ENCODE results near the gene SHROOM1.

The SHROOM1 gene

DNA sequence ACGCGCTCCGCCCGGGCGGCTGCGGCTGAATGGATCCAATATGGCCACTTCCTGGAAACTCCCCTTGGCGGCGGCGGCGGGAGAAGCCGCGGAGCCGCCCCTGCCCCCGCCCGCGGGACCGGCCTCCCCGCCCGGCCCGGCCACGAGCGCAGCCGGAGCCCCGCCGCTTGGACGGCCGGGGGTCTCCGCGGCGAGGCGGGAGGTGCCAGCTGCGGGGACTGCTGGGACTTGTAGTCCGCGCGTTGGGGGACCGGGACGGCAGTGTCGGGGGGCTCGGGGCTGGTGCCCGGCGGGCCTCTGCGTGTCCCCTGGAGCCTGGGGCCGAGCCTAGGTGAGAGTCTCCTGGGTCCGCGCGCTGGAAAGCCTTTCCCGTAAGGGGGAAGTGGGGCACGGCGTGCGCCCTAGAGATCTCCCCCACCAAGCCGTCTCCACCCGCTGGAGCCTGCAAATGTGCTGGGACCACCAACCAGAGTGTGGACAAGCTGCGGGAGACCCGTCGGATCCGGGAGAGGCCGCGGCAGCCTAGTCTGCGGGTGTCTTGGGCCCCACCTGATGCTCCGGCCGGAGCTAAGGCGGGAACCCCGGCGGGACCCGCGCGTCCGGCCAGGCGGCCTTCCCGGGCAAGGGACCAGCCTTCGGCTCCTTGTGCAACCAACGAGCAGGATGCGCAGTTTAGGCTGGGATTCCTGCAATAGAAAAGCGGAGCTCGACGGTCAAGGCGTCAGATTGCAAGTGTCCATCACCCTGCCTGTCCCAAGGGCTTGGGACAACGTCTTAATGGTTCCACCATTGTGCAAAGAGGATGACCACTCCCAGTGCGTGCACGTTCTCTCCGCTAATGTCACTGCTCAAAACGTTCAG lies 53.0 kb downstream of the SHROOM1 start, which contains the start of gene SEPTIN8:
SEPTIN8 (minus strand) TSS at position 31 of the 861 bp plus-strand sequence. CDS start 102 bp downstream, outside the sequence.
- DNase-seq (ENCODE audit: low spot score): peak; percentile 40

DNA sequence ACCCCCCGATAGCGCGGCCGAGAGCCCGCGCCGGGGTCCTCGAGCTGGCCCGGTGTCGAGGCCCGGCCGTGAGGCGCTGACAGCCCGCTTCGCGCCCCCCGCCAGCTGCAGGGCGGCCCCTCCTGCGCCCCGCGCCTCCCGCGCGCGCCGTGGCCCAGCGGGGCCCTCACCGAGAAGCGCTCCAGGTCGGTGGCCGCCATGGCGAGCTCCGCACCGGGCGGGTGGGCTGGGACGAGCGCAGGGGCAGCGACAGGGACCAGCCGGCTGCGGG lies 53.6 kb downstream of the SHROOM1 start:
- DNase-seq (ENCODE audit: low spot score): no peak

DNA sequence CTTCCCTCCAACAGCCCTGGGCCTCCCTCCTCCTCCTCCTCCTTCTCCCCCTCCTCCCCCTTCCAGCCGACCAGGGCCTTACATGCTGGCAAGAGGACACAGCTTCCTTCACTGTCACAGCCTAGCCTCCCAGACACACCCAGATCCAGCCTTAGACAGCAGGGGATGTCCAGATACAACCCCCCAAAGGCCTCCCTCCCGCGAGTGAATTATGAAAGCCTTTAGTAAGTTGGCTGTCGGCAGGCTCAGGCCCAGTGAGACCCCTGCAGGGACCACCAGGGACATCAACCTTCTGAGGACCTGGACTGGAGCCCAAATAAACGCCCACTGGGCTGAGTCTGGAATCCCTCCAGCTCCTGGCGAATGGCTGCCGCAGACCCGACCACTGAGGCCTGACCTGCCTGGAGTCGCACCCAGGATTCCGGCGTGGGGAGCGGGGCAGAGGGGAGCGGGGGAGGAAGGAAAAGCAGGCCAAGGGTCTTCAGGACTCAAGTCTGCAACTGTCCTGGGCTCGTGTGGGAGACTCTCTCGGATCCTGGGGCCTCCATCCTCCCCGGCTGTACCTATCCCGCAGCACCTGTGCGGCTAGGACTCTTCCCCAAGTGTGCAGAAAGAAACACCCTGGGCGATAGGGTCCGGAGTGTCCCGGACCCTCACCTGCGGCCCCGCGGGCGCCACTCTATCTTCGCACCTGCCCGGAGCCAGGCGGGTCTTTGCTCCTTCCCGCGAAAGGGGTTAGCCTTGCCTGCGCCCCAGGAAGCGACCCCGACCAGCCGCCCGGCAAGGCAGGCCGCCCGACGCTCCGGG lies 54.1 kb downstream of the SHROOM1 start:
- DNase-seq (ENCODE audit: low spot score): peak; percentile 70

DNA sequence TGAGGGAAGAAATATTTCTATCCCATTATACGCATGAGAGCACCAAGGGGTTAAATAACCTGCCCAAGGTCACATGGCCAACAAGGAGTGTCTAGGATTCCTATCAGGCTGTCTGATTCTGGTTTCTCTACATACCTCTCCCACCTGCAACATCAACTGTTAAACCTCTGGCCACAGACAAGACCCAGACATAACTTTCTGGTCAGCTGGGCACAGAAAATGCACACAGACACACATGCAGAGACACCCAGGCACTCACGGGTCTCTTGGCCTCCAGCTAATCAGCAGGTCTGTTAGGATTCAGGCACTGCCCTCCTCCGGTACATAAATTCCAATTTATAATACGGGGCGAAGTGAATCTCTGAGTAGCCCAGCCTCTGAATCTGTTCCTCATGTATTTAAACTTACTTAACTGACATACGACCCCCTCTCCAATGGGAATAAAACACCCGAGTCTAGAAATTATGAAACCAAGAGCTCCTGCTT lies 54.9 kb downstream of the SHROOM1 start:
- DNase-seq (ENCODE audit: low spot score): no peak

GRCh38 chr5:132774896-132775295 lies 55.6 kb downstream of the SHROOM1 start:
- DNase-seq (ENCODE audit: low spot score): no peak

- no peak for DNase-seq (ENCODE audit: low spot score)
Observed at GRCh38 chr5:132774406-132774805, 56.0 kb downstream of the SHROOM1 start.

DNA sequence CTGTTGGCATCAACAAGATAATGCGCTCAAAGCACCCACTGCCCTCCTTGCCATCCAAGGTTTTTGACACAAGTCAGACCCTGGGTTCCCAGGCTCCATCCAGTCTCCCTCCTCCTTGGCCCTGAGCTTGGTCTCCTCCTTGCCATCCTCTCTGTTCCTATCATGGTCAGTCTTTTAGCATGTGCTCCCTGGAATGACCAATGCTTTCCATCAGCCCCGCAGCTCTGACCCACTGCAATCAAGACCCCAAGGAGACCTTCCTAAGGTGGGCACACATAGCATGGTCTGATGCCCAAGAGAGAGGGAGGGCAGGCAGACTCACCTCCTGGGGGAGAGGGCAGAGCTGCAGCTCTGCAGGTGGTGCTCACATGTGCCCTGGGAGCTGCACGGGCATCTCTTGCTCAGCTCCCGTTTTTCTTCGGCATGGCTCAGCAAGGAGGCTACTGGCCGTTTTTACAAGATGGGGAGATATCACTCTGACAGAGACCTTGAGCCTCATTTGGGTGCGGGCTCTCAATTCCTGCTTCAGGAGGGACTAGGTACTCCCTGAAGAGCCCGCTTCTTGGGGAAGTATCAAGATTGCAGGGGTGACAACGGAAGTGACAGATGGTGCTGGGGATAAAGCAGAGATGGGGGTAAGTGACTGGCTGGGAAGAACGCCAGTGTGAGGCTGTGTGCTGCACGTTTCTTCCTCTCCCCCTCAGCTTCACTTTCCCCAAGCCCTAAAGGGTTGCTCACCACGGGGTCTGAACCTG lies 56.7 kb downstream of the SHROOM1 start:
- DNase-seq (ENCODE audit: low spot score): no peak

GRCh38 chr5:132773114-132773513 lies 57.3 kb downstream of the SHROOM1 start:
- no peak for DNase-seq (ENCODE audit: low spot score)

DNA sequence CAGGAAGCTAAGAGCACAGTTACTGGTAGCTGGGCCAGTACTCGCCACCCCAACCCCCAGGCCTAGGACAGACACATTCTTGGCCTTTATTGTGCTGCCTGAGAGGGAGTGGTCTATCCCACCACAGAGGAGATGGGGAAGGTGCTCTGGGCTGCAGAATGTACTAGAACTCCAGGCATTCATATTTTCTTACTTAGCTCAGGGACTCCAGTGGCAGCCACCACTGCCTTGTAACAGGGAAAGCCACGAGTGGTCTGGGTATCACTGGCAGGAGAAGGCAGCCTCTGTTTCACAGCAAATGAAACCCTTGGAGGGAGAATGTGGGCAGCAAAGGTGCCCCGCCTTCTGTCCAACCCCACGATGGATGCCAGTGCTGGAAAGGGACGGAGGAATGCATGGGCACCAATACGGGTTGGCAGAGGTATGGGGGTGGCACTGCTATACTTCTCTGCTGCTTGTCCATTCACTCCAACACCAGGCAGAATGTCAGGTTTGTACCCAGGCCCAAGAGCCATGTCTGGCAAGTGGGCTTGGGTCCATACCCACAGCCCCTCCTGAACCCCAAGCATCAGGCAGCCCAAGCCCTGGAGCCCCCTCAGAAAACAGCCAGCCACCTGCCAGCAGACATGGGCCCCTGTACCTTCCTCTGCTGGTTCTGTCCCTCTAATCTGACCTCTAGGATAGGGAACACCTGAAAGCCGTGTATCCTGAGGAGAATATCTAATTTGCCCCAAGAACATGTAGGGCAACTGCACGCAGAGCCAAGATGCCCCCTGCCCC lies 58.0 kb downstream of the SHROOM1 start:
- DNase-seq (ENCODE audit: low spot score): no peak

Small RNA genes within 50 kb of the gene (small RNA-seq; reads per million reads assigned to genes)
- gene RNA5SP192: 0 to 0.04 reads per million in 2 experiments

Measured in SK-N-DZ (cell line).